MCF 10A (cell line): ENCODE data around the gene HOXD10. TPM values are rescaled to one million over a fixed set of nuclear protein-coding genes. Genes with fewer than 3 reads are reported as not detected.

Experiments used
- BruUV-seq: library from RNA; stranded (reverse); fragments of 400-500 nt; replicated peaks from 2 replicates; lab custom pipeline; 2021; lab: Mats Ljungman, UMichigan
- CTCF ChIA-PET: fragments of 300-600 bp; sonication (Branson Sonifier 250); formaldehyde crosslinking; extraction: SDS; loops from one replicate; lab custom pipeline; 2021; ENCODE audit warnings: antibody characterized with exemption, inconsistent platforms; lab: Yijun Ruan, JAX
- POLR2A ChIA-PET: fragments of 300-600, 350-650 bp; sonication (Branson Sonifier 250); formaldehyde crosslinking; extraction: SDS; loops from one replicate; lab custom pipeline; 2020; ENCODE audit warnings: antibody characterized with exemption, inconsistent platforms; lab: Yijun Ruan, JAX
- DNase-seq: peaks from one replicate; pipeline ENCODE4 v3.0.0-alpha.2; 2018; ENCODE audit not compliant: unreplicated experiment
- H3K27ac Mint-ChIP-seq: one replicate; pipeline ENCODE4 v1.8.0; 2022; ENCODE audit warnings: mild to moderate bottlenecking, low read depth, mixed read lengths; ENCODE audit not compliant: unreplicated experiment
- H3K27me3 Mint-ChIP-seq: one replicate; pipeline ENCODE4 v1.8.0; 2022; ENCODE audit warnings: mixed read lengths; ENCODE audit not compliant: insufficient read depth, unreplicated experiment
- H3K36me3 Mint-ChIP-seq: one replicate; pipeline ENCODE4 v1.8.0; 2022; ENCODE audit warnings: mild to moderate bottlenecking, moderate library complexity, mixed read lengths; ENCODE audit not compliant: insufficient read depth, unreplicated experiment
- H3K4me1 Mint-ChIP-seq: one replicate; pipeline ENCODE4 v1.8.0; 2022; ENCODE audit warnings: mixed read lengths; ENCODE audit not compliant: insufficient read depth, unreplicated experiment
- H3K4me3 Mint-ChIP-seq: one replicate; pipeline ENCODE4 v1.8.0; 2022; ENCODE audit warnings: mild to moderate bottlenecking, moderate library complexity, mixed read lengths; ENCODE audit not compliant: unreplicated experiment
- H3K9me3 Mint-ChIP-seq: one replicate; pipeline ENCODE4 v1.8.0; 2022; ENCODE audit warnings: mixed read lengths; ENCODE audit not compliant: unreplicated experiment
- CTCF ChIP-seq: fragments of 200-600 bp; IDR thresholded peaks from one replicate; pipeline ENCODE4 v1.8.0; 2022; ENCODE audit warnings: antibody characterized with exemption, mild to moderate bottlenecking; ENCODE audit not compliant: unreplicated experiment
- intact Hi-C: fragments of 100-400 bp; cut with micrococcal nuclease; formaldehyde crosslinking; loops from 2 replicates; pipeline ENCODE4 v1.14.1; 2022
- total RNA-seq: library from RNA; stranded (reverse); gene quantifications from 2 replicates; pipeline ENCODE4 v1.2.3, GENCODE V29; 2022

Gene HOXD10
- total RNA-seq, 1 experiment from 2014 or later = not detected

DNA sequence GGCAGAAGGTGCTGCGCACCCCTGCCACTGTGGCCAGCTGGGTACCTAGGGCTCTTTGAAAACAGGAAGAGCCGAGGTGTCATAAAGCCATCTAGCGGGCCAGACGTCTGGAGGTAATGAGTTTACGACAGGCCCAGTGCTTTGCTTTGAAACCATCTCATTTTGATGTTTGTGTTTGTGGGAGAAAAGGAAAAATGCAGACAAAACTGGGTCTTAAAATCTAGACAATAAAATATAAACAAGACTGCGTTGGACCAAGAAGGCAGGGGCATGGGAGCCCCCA is 9.1 kb downstream of the HOXD10 start:
- CTCF ChIA-PET = interaction anchor here (0.5 to 4.4 kb wide), 14 partner anchors 8 to 1035 kb away, joined by 3 to 100 read pairs (median 16); no protein-coding TSS in a partner anchor
- BruUV-seq = no TSS peak
- Mint-ChIP-seq H3K27me3 (peaks cover 13% of the 10 kb centered on the region), H3K9me3 (no peaks in the 10 kb centered on the region), H3K4me3 (no peak overlapping the region), H3K4me1 (no peaks in the 10 kb centered on the region), H3K36me3 (no peaks in the 10 kb centered on the region), H3K27ac (no peak overlapping the region)
- no peak for DNase-seq
- no peak for TF ChIP-seq CTCF
- POLR2A ChIA-PET = interaction anchor here (0.6 kb wide), 1 partner anchor 1012 kb away, joined by 3 read pairs; no protein-coding TSS in a partner anchor
- intact Hi-C loops = loop anchor here (2.0 to 5.0 kb wide), 2 partner anchors 1023 to 1037 kb away; no protein-coding TSS in a partner anchor

DNA sequence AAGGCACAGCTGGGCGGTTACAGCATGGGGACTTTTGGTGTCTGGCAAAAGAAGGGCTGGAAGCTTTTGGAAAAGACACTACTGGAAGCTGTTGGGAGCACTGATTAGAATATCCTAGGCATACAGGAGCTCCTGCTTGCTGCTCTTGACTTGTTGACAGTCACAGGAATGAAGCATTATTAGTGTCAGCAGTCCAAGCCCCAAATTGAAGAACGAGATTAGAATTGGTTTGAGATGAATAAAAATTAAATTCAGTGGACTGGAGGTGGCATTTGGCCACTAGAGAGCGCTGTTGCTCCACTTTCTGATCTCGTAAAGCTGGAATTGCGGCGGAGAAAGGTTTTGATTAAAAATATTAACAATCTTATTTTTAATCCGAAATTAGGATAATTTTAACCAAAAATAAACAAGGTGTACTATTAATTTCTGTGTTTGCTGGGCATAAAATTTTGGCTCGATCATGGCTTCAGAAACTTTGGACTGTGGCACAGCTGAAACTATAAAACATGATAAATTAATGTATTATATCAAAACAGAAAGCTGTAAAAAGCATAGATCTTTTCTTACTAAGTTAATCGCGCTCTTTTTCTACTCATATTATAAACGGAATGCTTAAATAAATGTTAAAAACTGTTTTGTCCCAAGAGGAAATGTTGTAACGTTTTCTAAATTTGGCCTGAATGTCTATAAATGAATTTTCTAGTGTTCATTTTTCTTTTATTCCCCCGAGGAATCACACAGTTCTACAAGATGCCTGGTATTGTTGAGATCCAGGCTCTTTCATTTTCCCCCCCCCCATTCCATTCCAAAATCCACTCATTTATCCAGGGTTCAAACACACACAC is 10.6 kb downstream of the HOXD10 start:
- TF ChIP-seq CTCF = peak; percentile 76
- no TSS peak for BruUV-seq
- Mint-ChIP-seq H3K9me3 (no peaks in the 10 kb centered on the region), H3K27ac (no peak overlapping the region), H3K4me1 (no peaks in the 10 kb centered on the region), H3K27me3 (peaks cover 11% of the 10 kb centered on the region), H3K36me3 (no peaks in the 10 kb centered on the region), H3K4me3 (no peak overlapping the region)
- ChIA-PET CTCF (interaction anchor here (0.6 to 4.4 kb wide), 71 partner anchors 10 to 1631 kb away, joined by 3 to 100 read pairs (median 4); partner anchors contain the start of gene HOXD10), POLR2A (interaction anchor here (1.1 to 2.7 kb wide), 5 partner anchors 16 to 1021 kb away, joined by 3 to 13 read pairs (median 4); no protein-coding TSS in a partner anchor)
- intact Hi-C loops = loop anchor here (1.0 to 5.0 kb wide), 4 partner anchors 525 to 1035 kb away; no protein-coding TSS in a partner anchor
- DNase-seq = peak; percentile 63

DNA sequence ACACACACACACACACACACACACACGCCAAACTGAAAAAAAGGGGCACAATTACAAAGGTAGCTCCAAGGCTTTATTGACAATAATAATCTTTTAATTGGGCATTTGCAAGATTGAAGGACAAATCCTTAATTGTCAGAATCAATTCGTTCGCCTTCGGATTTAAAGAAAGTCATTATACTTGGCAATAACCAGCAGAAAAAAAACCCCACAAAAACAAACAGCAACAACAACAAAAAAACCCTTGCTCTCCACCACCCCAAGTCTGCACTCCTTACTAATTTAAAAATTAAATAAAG is 11.1 kb downstream of the HOXD10 start:
- BruUV-seq = no TSS peak
- Mint-ChIP-seq H3K9me3 (no peaks in the 10 kb centered on the region), H3K27ac (no peak overlapping the region), H3K4me1 (no peaks in the 10 kb centered on the region), H3K27me3 (peaks cover 11% of the 10 kb centered on the region), H3K36me3 (no peaks in the 10 kb centered on the region), H3K4me3 (no peak overlapping the region)
- TF ChIP-seq CTCF = no peak
- ChIA-PET POLR2A (interaction anchor here (1.6 to 2.7 kb wide), 3 partner anchors 524 to 1021 kb away, joined by 4 to 13 read pairs (median 7); no protein-coding TSS in a partner anchor), CTCF (interaction anchor here (0.6 to 4.4 kb wide), 40 partner anchors 9 to 1631 kb away, joined by 3 to 100 read pairs (median 5); partner anchors contain the start of gene HOXD10)
- no peak for DNase-seq
- intact Hi-C loops = loop anchor here (1.0 to 5.0 kb wide), 4 partner anchors 525 to 1035 kb away; no protein-coding TSS in a partner anchor
